Islet precursor cell (in vitro differentiated cells): ENCODE results near the gene SNX25.

Experiments used
- DNase-seq: peaks from one replicate; pipeline ENCODE4 v3.0.0-alpha.2; 2018

The SNX25 gene

DNA sequence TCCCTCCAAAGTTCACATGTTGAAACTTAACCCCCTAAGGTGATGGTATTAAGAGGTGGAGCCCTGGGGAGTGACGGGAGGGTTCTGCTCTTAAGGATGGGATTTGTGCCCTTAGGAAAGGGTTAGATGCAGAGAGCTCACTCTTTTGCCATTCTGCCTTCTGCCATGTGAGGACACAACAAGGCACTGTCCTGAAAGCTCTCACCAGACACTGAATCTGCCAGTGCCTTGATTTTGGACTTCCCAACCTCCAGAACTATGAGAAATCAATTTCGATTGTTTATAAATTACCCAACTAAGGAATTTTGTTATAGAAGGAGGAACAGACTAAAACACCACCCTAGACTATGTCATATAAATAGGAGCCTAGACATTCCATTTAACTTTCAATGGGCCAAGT is 174.7 kb downstream of the SNX25 start:
- no peak for DNase-seq

DNA sequence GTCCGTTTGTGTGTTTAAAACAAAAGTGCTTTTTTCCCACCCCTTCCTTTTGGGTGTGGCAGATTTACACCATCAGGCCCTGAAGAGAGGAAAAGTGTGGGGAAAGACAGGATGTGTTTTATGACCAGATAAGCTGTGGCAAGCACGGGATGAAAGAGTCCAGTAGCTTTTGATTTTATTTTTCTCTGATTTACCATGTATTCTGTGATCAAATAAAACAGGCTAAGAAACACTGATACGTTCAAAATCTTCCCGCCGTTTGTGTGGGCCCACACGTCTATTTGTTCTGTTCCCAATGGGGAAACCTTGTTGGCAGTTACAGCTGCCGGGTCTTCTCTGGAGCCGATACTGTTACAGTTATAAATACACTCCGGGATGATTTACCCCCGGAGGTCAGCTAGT is 175.5 kb downstream of the SNX25 start:
- DNase-seq: no peak

DNA sequence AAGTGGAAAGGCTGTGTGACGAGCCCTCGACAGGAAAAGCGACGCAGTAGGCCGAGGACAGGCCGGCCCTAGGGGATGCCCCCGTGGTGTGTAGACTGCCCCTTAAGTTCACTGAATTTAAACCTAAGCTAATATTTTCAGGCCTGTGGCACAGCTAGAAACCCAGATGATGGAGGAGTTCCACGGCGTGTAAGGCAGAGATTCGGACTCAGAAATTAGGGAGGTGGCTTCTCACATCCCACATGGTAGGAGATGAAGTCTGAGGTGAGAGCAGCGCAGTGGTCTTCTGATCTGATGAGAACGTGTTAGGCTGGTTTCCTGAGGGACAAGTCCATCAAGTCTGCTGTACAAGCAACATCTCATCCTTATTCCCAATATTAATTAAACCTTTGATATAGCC is 178.6 kb downstream of the SNX25 start:
- no peak for DNase-seq

DNA sequence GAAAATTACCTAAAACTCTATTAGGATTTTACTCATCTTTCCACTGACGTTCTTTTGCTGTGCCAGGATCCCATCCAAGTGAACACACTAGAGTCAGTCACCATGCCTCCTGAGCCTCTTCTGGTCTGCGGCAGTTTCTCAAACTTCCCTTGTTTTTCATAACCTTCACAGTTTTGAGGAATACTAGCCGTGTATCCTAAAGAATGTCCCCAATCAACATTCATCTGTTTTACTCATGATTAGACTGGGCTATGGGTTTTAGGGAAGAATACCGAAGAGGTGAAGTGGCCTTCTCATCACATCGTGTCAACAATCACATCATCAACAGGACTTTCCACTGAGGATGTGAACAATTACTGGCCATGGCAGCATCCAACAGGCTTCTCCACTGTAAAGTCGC is 181.5 kb downstream of the SNX25 start:
- DNase-seq: no peak

DNA sequence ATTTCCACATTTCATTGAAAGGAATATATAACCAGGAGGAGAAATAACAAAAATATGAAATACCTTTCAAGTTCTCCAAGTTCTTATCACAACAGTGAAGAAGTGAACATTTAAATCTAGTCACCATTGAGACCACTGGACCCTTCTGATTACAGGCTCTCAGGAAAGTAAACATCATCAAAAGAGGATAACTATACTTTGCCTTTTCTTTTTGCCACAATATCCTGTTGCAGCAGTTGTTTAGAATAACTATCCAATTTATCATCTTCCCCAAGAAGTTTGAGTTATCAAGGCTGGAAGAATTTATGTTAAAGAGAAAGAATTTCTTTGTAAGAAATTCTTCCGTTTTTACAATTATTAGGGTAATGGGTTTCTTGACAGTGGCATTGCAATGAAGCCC is 182.8 kb downstream of the SNX25 start:
- DNase-seq: no peak

DNA sequence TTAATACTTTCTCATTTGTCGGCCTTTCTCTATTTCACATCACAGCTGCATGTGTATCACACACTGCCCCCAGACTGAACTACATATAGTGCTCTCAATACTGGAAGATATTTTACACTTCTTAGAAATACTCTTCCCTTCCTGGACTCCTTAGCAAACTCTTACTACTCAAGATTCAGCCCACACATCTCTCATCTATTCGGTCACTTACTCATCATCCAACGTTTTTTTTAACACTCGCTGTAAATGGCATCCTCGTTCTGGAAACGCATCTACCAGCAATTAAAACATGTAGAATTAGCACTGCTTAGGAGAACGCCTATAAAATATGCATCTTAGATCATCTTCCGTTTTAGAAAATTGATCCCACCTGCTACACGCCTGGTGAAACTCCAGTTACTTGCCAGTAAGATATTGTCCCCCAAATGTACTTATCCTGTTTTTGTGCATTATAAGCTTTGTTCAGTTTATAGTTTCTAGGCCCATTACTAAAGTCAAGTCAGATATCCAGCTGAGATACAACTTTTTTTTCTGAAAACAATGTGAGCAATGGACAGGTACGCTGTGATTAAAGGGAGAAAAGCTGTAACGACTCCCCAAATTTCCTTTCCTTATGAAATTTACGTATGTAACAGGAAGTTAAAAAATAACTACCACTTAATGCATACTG is 185.3 kb downstream of the SNX25 start:
- no peak for DNase-seq

DNA sequence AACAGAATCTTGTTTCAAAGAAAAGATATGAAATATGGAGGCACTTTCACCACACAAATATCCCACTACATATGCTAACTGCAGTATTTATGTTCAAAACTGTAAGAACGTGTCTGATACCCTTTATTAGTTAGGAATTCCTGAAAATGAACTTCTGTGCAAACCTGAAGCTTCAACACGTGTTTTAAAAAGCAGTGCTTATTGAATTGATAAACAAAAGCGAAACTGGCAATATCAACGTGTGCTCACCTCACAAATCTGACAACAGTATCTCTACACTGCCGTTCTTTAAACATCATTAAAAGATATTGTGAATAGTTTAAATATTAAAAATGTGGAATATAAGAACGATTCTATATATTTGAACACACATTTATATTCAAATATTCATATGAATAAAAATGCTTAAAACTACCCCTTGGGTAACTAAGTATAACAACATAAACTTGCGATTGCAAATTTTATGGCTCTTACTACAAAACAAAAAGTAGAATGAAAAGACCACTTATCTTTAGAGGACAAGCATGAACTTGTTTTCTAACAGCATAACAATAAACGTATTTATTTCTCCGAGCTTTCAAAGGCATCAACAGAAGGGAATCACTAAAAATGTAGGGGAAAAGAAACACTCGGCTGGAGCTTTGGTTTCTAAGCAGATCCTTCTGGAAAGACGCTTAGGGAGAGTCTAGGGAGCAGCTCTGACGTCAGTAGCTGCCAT is 186.0 kb downstream of the SNX25 start, which contains the start of gene LRP2BP:
Gene LRP2BP, minus strand, starts transcription at position 687 of the 718 bp plus-strand sequence. CDS start 17,738 bp downstream, outside the sequence.
- no peak for DNase-seq

DNA sequence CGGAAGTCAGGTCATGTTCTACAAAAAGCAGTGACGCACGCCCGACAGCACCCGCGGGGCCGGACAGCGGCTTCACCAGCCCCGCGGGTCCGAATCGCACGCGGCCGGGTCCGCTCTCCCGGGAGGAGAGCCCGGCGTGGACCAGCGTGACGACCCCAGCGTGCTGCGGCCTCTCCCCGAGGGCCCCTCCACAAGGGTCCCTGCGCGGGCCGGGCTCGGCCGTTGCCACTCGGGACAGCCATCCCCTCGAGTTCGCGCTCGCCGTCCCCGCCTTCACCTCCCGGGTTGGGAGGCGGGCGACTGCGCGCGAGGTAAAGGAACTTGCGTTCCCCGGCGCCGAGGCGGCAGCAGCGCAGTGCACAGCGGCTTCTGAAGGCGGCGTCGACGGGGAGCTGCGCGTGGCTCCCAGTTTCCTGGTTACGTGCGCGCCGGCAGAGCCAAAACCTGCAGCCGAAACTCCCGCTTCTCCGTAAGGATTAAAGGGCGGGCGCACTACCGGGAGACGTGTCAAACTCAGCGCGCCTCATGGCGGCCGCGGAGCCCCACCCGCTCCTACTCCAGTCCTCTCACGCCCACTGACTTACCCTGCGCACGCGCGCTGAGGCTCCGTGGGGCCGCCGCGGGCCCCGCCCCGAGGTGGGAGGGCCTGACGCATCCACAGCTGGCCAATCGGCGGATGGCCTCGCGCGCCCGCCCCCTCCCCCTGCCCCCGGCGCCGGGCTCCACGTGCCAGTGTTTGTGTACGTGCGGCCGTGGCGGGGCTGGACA is 186.7 kb downstream of the SNX25 start:
- DNase-seq: peak; percentile 99

DNA sequence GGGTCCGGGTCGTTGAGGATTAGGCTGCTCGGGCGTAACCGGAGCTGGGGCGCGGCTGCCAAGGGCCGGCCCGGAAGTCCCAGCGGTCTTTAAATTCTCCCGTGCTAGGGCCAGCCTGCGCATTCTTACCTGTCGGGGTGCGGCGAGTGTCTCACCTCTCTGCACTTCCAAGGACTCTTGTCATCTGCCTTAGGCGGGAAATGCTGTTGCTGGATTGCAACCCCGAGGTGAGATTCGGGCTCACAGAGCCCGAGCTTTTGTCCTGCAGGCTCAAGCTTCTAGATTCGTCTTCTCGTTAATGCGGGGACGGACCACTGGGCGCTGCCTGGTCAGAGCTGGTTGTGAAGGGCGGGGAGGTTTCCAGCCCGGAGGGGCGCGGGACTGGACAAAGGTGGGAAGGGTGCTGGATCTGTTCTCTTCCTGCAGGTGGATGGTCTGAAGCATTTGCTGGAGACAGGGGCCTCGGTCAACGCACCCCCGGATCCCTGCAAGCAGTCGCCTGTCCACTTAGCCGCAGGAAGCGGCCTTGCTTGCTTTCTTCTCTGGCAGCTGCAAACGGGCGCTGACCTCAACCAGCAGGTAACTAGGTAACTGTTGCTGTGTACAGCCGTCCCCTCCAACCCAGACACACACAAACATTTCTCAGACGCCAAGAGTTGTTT is 187.5 kb downstream of the SNX25 start, which contains the start of gene ANKRD37:
Gene ANKRD37, plus strand, starts transcription at position 118 of the 662 bp plus-strand sequence. Its CDS starts 83 bp downstream, at position 201.
- DNase-seq: peak; percentile 88

DNA sequence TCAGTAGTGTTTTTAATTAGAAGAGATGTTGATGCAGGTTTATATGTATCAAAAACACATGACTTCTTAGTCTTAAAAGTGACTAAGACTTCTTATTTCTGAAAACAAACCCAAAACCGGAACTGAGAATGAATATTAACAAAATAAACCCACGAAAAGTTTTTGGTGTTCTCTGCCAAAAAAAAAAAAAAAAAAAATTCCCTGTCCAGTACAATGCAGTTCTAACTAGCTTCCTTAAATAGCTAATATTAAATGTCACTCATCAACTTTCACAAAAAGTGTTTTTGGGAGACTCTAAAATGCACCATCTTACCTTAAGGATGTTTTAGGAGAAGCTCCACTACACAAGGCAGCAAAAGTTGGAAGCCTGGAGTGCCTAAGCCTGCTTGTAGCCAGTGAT is 189.2 kb downstream of the SNX25 start:
- DNase-seq: no peak

DNA sequence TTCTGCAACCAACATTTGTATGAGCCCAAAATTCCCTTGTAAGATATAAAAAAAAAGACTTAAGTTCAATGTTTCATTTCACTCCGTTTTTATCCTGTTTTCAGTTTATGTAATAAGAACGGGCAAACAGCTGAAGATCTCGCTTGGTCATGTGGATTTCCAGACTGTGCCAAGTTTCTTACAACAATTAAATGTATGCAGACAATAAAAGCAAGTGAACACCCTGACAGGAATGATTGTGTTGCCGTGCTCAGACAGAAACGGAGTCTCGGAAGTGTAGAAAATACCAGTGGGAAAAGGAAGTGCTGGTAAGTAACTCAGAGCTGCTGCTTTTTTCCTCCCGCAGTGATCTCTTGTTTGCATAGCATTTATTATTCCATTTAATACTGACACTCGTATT is 190.1 kb downstream of the SNX25 start:
- no peak for DNase-seq

DNA sequence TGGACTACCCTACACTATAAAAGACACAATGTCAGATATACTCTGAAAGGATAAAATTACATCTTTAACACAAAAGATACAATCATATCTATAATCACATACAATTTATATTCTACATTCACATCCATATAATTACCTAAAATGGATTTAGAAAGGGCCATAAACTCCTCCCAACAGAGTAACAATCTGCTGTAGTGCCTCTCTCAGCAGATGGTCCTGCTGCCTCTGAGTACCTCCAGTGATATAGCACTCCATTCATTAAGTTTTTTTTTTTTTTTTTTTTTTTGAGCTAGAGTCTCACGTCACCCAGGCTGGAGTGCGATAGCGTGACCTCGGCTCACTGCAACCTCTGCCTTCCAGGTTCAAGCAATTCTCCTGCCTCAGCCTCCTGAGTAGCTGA is 194.6 kb downstream of the SNX25 start:
- no peak for DNase-seq

DNA sequence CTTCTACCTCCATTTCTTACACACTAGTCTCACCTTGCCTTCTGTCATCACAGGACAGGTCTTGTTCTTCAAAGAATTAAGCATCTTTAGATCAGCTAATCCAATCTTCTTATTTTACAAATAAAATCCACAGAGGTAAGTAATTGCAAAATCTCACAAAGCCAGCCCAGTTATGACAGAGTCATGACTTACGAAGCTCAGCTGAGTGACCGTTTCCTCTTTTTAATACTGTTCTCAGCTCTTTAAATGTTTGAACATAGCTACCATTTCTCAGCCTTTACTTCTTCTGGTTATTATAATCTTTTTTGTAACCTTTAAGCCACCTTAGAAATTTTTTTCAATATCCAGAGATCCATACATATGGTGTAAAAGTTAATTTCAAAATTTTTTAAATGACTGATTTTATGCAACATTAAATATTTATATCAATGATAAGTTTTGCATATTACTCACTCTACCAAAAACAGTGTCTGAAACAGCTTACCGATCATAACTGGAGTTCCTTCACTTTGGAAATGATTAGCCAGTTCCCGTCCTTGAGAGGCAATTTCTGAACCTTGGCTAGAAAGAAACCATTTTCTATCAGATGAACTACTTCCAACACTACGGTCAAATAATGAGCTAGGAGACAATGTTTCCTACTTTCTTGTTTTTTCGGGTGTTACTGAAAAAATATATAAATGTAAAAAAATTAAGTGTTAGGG is 196.1 kb downstream of the SNX25 start:
- no peak for DNase-seq

DNA sequence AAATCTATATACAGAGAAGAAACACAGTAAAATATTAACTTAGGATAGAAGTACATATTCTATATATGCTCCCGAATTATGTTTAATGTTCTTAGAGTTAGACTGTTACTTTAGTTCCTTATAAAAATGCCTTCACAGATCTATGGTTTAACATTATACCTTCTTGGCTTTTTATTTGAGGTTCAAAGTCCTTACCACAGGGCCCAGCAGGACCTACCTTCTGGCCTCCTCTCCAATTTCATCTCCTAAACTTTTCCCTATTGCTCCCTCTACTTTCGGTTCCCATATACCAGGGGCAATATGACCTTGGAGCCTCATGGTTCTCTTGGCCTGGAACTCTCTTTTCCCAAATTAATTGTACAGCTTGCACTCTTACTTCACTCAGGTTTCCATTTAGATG is 199.0 kb downstream of the SNX25 start:
- no peak for DNase-seq

DNA sequence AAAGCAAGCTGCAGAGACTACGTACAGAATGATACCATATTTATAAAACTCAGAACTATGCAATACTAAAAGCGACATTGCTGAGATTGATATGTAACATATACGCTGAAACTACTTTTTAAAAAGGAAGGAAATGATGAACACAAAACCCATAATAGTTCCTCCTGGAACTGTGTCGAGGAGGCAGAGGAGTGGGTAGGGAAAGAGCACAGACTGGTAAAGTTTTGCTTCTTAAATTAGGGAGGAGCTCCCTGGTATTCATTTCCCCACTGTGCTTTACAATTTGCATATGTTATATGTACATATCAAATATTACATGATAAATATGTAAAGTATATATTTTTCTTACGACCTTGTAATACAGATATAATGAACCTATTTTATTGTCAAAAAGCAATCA is 202.5 kb downstream of the SNX25 start:
- DNase-seq: no peak

DNA sequence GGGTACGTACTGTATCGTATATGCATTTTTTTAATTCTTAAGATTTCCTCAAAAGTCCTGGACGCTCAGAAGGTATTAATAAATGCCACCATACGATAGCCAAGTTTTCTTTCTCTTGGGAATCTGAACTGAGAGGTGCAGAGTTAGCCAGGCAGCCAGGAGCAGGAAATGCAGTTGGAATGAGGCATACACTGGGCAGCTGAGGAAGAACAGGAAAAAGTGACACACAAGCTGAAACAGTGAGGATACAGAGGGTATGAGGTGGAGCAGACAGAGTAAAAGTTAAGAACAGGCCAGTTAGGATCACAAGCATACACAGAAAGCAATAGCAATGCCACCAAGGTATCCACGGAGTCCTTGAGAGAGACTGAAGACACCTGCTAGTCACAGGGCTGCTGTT is 203.0 kb downstream of the SNX25 start:
- no peak for DNase-seq
